Mucosa of rectum (tissue), 2 donors: ENCODE measurements around the gene YES1.

Experiments used
- H3K27ac ChIP-seq, 2 donors: one replicate each; pipeline ENCODE4 v1.7.0; 2013; ENCODE audit warnings: inconsistent platforms in 2 of 2, low read depth in 2 of 2, low read length in 2 of 2
- H3K27me3 ChIP-seq, 2 donors: one replicate each; pipeline ENCODE4 v1.7.0; 2013; ENCODE audit warnings: low read length in 2 of 2; ENCODE audit not compliant: control insufficient read depth in 2 of 2, insufficient read depth in 2 of 2
- H3K36me3 ChIP-seq, 2 donors: one replicate each; pipeline ENCODE4 v1.7.0; 2013; ENCODE audit warnings: low read length in 2 of 2; ENCODE audit not compliant: control insufficient read depth in 2 of 2, insufficient read depth in 2 of 2
- H3K4me1 ChIP-seq, 2 donors: one replicate each; pipeline ENCODE4 v1.7.0; 2013; ENCODE audit warnings: low read length in 2 of 2, mild to moderate bottlenecking in 1 of 2; ENCODE audit not compliant: control insufficient read depth in 2 of 2, insufficient read depth in 2 of 2
- H3K4me3 ChIP-seq, 2 donors: one replicate each; pipeline ENCODE4 v1.7.0; 2013; ENCODE audit warnings: low read length in 2 of 2
- H3K9ac ChIP-seq, 2 donors: one replicate each; pipeline ENCODE4 v1.7.0; 2013; ENCODE audit warnings: low read length in 2 of 2, low read depth in 1 of 2, mild to moderate bottlenecking in 1 of 2
- H3K9me3 ChIP-seq, 2 donors: one replicate each; pipeline ENCODE4 v1.7.0; 2013; ENCODE audit warnings: low read length in 2 of 2; ENCODE audit not compliant: control insufficient read depth in 2 of 2
- donor health status: healthy.
- donor health status: Normal muscosa, but diverticular disease.

Gene YES1

GRCh38 chr18:677951-678381 lies 134.1 kb downstream of the YES1 start:
- no peaks in the 10 kb centered on the region for H3K27me3 ChIP-seq
- no peak overlapping the region for H3K9ac ChIP-seq
- no peak overlapping the region for H3K27ac ChIP-seq
- H3K4me1 ChIP-seq, result no peaks in the 10 kb centered on the region
- no peaks in the 10 kb centered on the region for H3K9me3 ChIP-seq
- no peak overlapping the region for H3K4me3 ChIP-seq
- H3K36me3 ChIP-seq, result peaks cover 33 to 47% of the 10 kb centered on the region in 2 donors

GRCh38 chr18:677145-677544 lies 134.9 kb downstream of the YES1 start:
- no peak overlapping the region for H3K4me3 ChIP-seq
- no peak overlapping the region for H3K9ac ChIP-seq
- no peaks in the 10 kb centered on the region for H3K9me3 ChIP-seq
- no peaks in the 10 kb centered on the region for H3K27me3 ChIP-seq
- peaks cover 39 to 51% of the 10 kb centered on the region in 2 donors for H3K36me3 ChIP-seq
- H3K4me1 ChIP-seq, result no peaks in the 10 kb centered on the region
- no peak overlapping the region for H3K27ac ChIP-seq

- no peaks in the 10 kb centered on the region for H3K27me3 ChIP-seq
- H3K27ac ChIP-seq, result no peak overlapping the region
- H3K4me3 ChIP-seq, result no peak overlapping the region
- H3K9me3 ChIP-seq, result no peaks in the 10 kb centered on the region
- H3K4me1 ChIP-seq, result no peaks in the 10 kb centered on the region
- no peak overlapping the region for H3K9ac ChIP-seq
- H3K36me3 ChIP-seq, result peaks cover 36 to 48% of the 10 kb centered on the region in 2 donors
Measured at GRCh38 chr18:676736-677135, 135.3 kb downstream of the YES1 start.

DNA sequence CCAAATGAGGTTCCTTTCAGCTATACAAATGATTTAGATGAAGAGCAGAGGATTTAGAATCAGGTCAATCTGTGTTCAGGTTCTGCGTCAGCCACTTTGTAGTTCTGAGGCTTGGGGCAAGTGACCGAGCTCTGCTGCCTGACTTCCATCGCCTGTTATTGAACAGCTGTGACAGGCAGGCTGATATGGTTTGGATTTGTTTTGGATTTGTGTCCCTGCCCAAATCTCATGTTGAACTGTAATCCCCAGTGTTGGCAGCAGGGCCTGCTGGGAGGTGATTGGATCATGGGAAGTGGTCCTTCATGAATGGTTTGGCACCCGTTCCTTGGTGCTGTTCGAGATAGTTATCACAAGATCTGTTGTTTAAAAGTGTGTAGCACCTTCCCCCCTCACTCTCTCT lies 136.0 kb downstream of the YES1 start:
- H3K36me3 ChIP-seq, result peaks cover 30 to 45% of the 10 kb centered on the region in 2 donors

DNA sequence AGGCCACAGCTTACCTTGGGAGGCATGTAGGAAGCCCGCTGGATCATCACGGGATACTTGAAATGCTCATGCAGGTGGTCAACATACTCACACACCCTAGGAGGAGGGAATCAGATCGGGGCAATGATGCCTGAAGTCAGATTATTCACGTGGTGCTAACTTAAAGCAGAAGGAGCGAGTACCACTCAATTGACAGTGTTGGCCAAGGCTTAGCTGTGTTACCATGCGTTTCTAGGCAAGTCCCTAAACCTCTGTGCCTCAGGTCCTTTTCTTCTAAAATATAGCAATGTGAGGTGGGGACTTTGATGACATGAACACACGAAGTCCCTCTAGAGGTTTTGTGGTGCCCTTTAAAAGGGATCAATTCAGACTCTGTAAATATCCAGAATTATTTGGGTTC lies 136.7 kb downstream of the YES1 start:
- no peaks in the 10 kb centered on the region for H3K4me1 ChIP-seq
- no peak overlapping the region for H3K27ac ChIP-seq
- H3K36me3 ChIP-seq, result peaks cover 35 to 50% of the 10 kb centered on the region in 2 donors
- no peak overlapping the region for H3K4me3 ChIP-seq
- H3K9ac ChIP-seq, result no peak overlapping the region
- H3K9me3 ChIP-seq, result no peaks in the 10 kb centered on the region
- no peaks in the 10 kb centered on the region for H3K27me3 ChIP-seq

More for the DNA sequence above, 136.0 kb downstream of the YES1 start:
- Histone ChIP-seq H3K4me3 (no peak overlapping the region), H3K4me1 (no peaks in the 10 kb centered on the region), H3K9ac (no peak overlapping the region), H3K27me3 (no peaks in the 10 kb centered on the region), H3K27ac (no peak overlapping the region), H3K9me3 (no peaks in the 10 kb centered on the region)

- Histone ChIP-seq H3K4me3 (no peak overlapping the region), H3K27ac (no peak overlapping the region), H3K36me3 (peaks cover 40 to 42% of the 10 kb centered on the region in 2 donors), H3K4me1 (no peaks in the 10 kb centered on the region), H3K27me3 (no peaks in the 10 kb centered on the region), H3K9me3 (no peaks in the 10 kb centered on the region), H3K9ac (no peak overlapping the region)
Measured at GRCh38 chr18:673769-674168, 138.3 kb downstream of the YES1 start.

DNA sequence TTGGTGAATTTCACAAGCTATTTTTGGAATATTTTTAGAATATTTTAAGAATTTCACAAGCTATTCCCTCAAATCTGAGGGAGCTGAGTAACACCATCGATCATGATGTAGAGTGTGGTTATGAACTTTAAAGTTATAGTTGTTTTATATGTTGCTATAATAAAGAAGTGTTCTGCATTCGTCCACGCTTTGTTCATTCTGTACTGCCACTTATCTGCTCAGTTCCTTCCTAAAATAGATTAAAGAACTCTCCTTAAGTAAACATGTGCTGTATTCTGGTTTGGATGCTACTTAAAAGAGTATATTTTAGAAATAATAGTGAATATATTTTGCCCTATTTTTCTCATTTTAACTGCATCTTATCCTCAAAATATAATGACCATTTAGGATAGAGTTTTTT lies 138.7 kb downstream of the YES1 start:
- no peak overlapping the region for H3K27ac ChIP-seq
- H3K4me1 ChIP-seq, result no peaks in the 10 kb centered on the region
- H3K27me3 ChIP-seq, result no peaks in the 10 kb centered on the region
- no peaks in the 10 kb centered on the region for H3K9me3 ChIP-seq
- H3K9ac ChIP-seq, result no peak overlapping the region
- no peak overlapping the region for H3K4me3 ChIP-seq
- H3K36me3 ChIP-seq, result peaks cover 39 to 42% of the 10 kb centered on the region in 2 donors
